Measurements from ENCODE around the gene CHML. TPM values are rescaled to one million over a fixed set of nuclear protein-coding genes. Genes with fewer than 3 reads are reported as not detected.

CHML gene
- total RNA-seq, 1 experiment from 2014 or later, result 33.7 TPM

GRCh38 chr1:241658081-241658793, 18.1 kb upstream of the CHML start:
- POLR2A ChIA-PET, result interaction anchor here (0.5 to 4.0 kb wide), 7 partner anchors 9 to 173 kb away, joined by 3 to 14 read pairs (median 3); partner anchors contain the start of genes CHML and OPN3
- Mint-ChIP-seq H3K27me3 (ENCODE audit: insufficient read depth, unreplicated experiment) (no peaks in the 10 kb centered on the region), H3K9me3 (ENCODE audit: unreplicated experiment) (no peaks in the 10 kb centered on the region), H3K36me3 (ENCODE audit: insufficient read depth, unreplicated experiment) (no peaks in the 10 kb centered on the region), H3K27ac (ENCODE audit: low read depth, unreplicated experiment) (no peak overlapping the region), H3K4me1 (ENCODE audit: insufficient read depth, unreplicated experiment) (peaks cover 8% of the 10 kb centered on the region), H3K4me3 (ENCODE audit: unreplicated experiment) (no peak overlapping the region)
- CTCF ChIA-PET, result interaction anchor here (0.6 to 1.2 kb wide), 7 partner anchors 11 to 127 kb away, joined by 3 to 6 read pairs (median 3); no protein-coding TSS in a partner anchor
- intact Hi-C loops (cut with micrococcal nuclease), result no loop called here
- TF ChIP-seq CTCF (IDR thresholded peaks at IDR 0.05; ENCODE audit: unreplicated experiment), result no peak
- DNase-seq (ENCODE audit: unreplicated experiment), result peak; percentile 49
- no TSS peak for BruUV-seq (replicated peaks)

GRCh38 chr1:241654641-241655040, 14.5 kb upstream of the CHML start:
- H3K4me3 Mint-ChIP-seq (ENCODE audit: unreplicated experiment), result no peak overlapping the region
- H3K36me3 Mint-ChIP-seq (ENCODE audit: insufficient read depth, unreplicated experiment), result peaks cover 6% of the 10 kb centered on the region
- POLR2A ChIA-PET, result interaction anchor here (1.1 to 4.3 kb wide), 5 partner anchors 9 to 33 kb away, joined by 3 to 19 read pairs (median 5); partner anchors contain the start of genes CHML and OPN3
- CTCF ChIA-PET, result interaction anchor here (0.8 to 1.4 kb wide), 6 partner anchors 11 to 180 kb away, joined by 3 to 7 read pairs (median 4); no protein-coding TSS in a partner anchor
- DNase-seq (ENCODE audit: unreplicated experiment), result no peak
- no peaks in the 10 kb centered on the region for H3K27me3 Mint-ChIP-seq (ENCODE audit: insufficient read depth, unreplicated experiment)
- H3K27ac Mint-ChIP-seq (ENCODE audit: low read depth, unreplicated experiment), result peak overlapping the region; percentile 0
- intact Hi-C loops (cut with micrococcal nuclease), result no loop called here
- TF ChIP-seq CTCF (IDR thresholded peaks at IDR 0.05; ENCODE audit: unreplicated experiment), result no peak
- peaks cover 8% of the 10 kb centered on the region for H3K4me1 Mint-ChIP-seq (ENCODE audit: insufficient read depth, unreplicated experiment)
- BruUV-seq (replicated peaks), result no TSS peak
- peaks cover 8% of the 10 kb centered on the region for H3K9me3 Mint-ChIP-seq (ENCODE audit: unreplicated experiment)

GRCh38 chr1:241654019-241654418, 13.8 kb upstream of the CHML start:
- no peak overlapping the region for H3K4me3 Mint-ChIP-seq (ENCODE audit: unreplicated experiment)
- peak overlapping the region; percentile 0 for H3K27ac Mint-ChIP-seq (ENCODE audit: low read depth, unreplicated experiment)
- DNase-seq (ENCODE audit: unreplicated experiment), result no peak
- peaks cover 8% of the 10 kb centered on the region for H3K4me1 Mint-ChIP-seq (ENCODE audit: insufficient read depth, unreplicated experiment)
- H3K27me3 Mint-ChIP-seq (ENCODE audit: insufficient read depth, unreplicated experiment), result no peaks in the 10 kb centered on the region
- CTCF ChIA-PET, result interaction anchor here (0.7 to 1.4 kb wide), 7 partner anchors 10 to 180 kb away, joined by 3 to 4 read pairs (median 3); no protein-coding TSS in a partner anchor
- no peak for TF ChIP-seq CTCF (IDR thresholded peaks at IDR 0.05; ENCODE audit: unreplicated experiment)
- peaks cover 12% of the 10 kb centered on the region for H3K9me3 Mint-ChIP-seq (ENCODE audit: unreplicated experiment)
- intact Hi-C loops (cut with micrococcal nuclease), result no loop called here
- POLR2A ChIA-PET, result interaction anchor here (0.6 to 4.3 kb wide), 5 partner anchors 11 to 49 kb away, joined by 3 to 19 read pairs (median 3); partner anchors contain the start of genes CHML and OPN3
- BruUV-seq (replicated peaks), result no TSS peak
- peaks cover 6% of the 10 kb centered on the region for H3K36me3 Mint-ChIP-seq (ENCODE audit: insufficient read depth, unreplicated experiment)

- POLR2A ChIA-PET, result interaction anchor here (0.6 to 4.3 kb wide), 2 partner anchors 11 to 1944 kb away, joined by 3 to 19 read pairs; partner anchors contain the start of genes CHML and OPN3
- peaks cover 12% of the 10 kb centered on the region for H3K9me3 Mint-ChIP-seq (ENCODE audit: unreplicated experiment)
- BruUV-seq (replicated peaks), result no TSS peak
- CTCF ChIA-PET, result no interaction called here
- no peaks in the 10 kb centered on the region for H3K27me3 Mint-ChIP-seq (ENCODE audit: insufficient read depth, unreplicated experiment)
- no peak within 1 kb of the TSS for H3K4me3 Mint-ChIP-seq (ENCODE audit: unreplicated experiment)
- intact Hi-C loops (cut with micrococcal nuclease), result no loop called here
- H3K4me1 Mint-ChIP-seq (ENCODE audit: insufficient read depth, unreplicated experiment), result peaks cover 10% of the 10 kb centered on the region
- TF ChIP-seq CTCF (IDR thresholded peaks at IDR 0.05; ENCODE audit: unreplicated experiment), result no peak
- H3K36me3 Mint-ChIP-seq (ENCODE audit: insufficient read depth, unreplicated experiment), result peaks cover 6% of the 10 kb centered on the region
- H3K27ac Mint-ChIP-seq (ENCODE audit: low read depth, unreplicated experiment), result no peak within 1 kb of the TSS
- DNase-seq (ENCODE audit: unreplicated experiment), result no peak
Measured at GRCh38 chr1:241652012-241652411, 11.8 kb upstream of the CHML start, which contains the start of gene WDR64. TSS of gene WDR64 (plus strand) at chr1:241652281. CDS start at chr1:241652485, 204 bp downstream.

All from MCF 10A (cell line).